Stimulated activated CD4-positive, alpha-beta T cell treated with anti-CD3 and anti-CD28 coated beads, Interleukin-4, amount 100 ng/mL, for 48 hours (primary cell): ENCODE data around the gene PAWR.
"Not testable (repeated sequence)": the region's sequence is repeated elsewhere in the genome, so short reads cannot be mapped to it uniquely, and the experiment has no call there.

ENCODE experiments used
- DNase-seq, 2 donors: peaks; one replicate each; pipeline ENCODE4 v3.0.0-alpha.2; 2020; ENCODE audit warnings: low read depth in 2 of 2

The PAWR gene

DNA sequence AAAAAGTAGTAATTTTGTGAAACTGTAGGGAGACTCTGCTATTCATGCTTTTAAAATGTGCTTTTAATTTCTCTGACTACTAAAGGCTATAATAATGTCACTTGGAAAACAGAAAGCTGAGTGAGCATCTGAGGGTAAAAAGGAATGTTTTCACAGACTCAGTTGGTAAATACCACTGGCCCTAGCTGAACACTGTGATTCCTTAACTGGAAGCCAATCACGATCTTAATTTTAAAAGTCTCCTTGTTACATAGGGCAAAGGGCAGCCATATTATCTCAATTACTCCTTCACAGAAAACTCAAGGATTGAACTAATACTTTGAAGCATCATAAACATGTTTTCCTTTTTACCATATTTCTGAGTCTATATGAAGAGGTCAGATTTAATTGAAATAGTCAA lies 41.9 kb downstream of the PAWR start:
- DNase-seq, result no peak

DNA sequence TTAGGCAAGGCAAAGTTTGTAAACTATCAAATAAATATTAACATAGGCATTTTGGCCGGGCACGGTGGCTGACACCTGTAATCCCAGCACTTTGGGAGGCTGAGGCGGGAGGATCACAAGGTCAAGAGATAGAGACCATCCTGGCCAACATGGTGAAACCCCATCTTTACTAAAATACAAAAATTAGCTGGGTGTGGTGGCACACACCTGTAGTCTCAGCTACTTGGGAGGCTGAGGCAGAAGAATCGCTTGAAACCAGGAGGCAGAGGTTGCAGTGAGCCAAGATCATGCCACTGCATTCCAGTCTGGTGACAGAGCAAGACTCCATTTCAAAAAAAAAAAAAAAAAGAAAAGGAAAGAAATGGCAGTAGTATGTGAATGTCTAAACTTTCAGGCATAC lies 43.9 kb downstream of the PAWR start:
- DNase-seq, result not testable (repeated sequence)

DNA sequence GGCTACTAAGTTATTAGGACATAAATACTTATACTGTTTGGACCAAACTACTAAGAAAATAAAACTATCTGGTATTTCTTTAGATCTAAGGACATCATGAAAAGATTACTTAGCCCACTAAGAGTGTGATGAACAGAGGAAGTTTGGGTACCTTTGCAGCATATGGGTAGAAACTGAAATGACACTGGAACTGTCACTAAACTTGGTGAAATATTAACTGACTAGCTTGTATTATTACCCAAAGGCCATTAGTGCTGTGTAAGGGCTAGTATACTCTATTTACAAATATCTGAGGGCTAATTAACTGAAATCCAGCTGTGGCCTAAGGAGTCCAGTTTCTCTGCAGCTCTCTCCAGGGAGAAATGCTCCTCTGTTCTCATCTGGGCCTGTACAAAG lies 45.5 kb downstream of the PAWR start:
- no peak for DNase-seq

DNA sequence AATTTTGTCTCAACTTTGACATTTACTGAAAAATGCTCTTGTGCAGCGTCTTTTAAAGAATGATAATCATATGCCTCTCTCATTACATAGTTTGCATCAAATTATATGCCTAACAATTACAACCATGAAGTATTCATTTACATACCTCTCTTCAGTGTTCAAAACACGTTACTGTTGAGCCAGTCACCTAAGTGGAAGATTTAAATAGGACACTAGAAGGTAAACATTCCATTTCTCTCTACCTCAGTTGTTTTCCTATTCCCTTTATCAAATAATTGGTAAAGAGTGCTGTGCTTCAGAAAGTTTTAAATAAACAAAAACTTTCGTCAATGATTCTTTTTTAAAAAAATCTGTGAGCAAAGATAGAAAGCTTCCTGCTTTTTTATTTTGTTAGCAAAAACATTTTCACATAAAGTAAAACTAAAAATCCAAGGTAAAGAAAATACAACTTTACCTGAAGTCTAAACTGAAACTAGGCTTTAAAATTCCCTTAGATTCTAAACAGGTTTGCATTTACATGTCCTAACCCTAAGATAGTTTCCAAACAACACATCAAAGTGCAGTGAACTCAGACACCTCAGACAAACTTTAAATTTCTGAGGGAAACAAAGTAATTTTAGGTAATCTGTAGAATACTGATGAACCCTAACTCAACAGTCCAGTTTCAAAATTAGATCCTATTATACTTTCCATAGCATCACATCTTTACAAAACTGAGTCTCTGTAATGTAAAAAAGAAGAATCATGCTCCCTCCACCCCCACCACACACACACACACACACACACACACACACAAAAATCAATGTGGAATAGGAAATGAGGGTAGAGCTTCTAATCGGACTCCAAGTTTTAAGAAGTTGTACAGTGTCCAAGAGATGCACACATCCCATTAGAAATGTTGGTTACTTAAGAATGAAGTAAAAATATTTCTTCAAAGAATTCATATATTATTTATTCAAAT lies 46.2 kb downstream of the PAWR start:
- DNase-seq, result no peak

DNA sequence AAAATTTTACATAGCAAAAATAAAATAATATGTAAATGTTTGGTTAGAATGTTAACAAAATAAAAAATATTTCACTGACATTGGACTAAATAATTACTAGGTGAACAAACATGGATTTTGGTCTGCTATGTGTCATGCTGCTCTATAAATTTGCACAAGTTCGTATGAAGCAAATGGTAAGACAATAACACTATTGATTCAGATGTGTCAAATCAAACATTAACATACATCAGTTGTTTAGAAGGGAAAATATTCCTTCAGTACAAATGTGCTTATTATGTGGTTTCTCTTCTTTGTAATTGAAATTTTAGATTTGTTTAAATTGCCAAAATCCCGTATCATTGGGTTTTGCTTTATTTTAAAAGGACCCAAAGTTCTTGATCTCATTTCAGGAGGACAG lies 46.9 kb downstream of the PAWR start:
- no peak for DNase-seq

DNA sequence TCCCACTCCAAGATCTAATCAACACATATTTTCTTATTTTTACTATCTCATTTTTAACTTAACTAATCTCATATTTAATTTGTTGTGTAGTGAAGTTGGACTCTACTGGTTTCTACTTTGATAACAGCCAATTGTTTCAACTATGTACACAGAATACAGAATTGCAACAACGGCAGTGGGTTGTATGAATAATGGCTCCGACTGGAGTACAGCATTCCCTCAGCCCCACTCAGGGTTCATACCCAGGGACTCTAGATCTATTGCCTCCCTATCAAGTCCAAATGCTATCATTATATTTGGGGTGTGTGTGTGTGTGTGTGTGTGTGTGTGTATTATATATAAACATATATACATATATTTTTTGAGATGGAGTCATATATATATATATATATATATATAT lies 52.3 kb downstream of the PAWR start:
- no peak for DNase-seq

DNA sequence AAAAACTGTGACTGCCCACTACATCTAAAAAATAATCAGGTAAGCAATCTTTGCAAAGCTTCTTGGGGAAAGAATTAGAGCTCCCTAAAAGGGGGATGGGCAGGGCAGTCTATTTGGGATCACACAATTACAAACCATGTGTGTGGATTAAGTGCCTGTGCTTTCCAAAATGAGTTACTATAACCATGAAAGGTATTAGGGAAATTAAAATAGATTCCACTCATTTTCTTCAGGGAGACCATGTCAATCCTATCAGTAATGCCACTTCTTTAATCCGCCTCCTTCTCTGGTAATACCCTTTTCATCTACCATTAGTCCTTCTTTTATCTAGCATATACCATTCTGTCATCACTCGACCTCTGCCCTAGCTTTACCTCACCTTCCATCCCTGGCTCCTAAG lies 53.7 kb downstream of the PAWR start:
- DNase-seq, result no peak

DNA sequence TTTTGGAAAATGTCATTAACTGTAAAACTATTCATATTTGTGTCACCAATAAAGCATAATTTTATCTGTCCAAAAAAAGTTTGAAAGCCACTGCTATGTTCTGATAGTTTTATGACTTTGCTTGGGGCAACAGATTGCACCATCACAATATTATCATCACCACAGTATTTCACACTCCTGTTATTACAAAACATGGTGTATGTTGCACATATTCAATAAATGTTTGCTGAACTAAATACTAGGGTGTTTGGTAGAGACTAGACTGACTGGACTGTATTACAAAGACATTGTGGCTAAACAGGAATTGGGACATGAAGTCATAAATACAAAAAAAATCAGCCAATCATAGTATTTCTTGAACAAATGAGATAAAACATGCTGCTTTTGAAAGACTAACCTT lies 55.1 kb downstream of the PAWR start:
- no peak for DNase-seq

DNA sequence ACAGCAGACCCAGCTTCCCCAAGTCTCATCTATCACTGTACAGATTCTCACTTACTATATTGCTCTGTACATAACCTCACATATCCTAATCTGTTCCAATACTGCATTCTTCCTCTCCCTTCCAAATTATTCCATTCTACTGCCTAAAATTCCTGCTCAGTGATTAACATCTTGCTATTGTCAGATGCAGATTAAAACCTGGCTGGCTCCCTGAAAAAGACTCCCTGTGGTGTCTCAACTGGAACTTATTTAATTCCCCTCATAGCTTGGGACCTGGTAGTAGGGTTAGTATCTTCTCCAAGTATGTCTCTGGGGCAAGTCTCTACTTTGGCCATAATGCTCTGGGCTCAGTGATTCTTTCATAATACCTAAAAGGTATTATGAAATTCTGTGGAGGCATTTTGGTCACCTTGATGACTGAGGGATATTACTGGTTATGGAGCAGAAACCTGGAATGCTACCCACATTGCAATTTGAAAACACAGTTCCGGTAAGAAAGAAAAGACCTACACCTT lies 55.8 kb downstream of the PAWR start:
- DNase-seq, result no peak

DNA sequence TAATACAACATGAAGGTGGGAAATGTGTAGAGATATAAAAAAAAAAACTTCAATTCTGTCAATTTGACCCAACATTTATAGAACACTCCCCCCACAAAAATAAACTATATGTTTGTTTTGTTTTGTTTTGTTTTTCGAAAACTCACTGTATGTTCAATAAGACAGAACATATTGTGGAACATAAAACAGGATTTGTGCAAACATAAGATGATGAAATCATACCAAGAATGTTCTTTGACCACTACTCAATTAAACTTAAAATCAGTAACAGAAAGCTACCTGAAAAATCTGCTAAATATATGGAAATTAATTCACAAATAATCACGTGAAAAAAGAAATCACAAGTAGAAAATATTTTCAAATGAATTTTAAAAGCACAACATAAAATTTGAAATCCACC lies 61.2 kb downstream of the PAWR start:
- DNase-seq, result no peak

DNA sequence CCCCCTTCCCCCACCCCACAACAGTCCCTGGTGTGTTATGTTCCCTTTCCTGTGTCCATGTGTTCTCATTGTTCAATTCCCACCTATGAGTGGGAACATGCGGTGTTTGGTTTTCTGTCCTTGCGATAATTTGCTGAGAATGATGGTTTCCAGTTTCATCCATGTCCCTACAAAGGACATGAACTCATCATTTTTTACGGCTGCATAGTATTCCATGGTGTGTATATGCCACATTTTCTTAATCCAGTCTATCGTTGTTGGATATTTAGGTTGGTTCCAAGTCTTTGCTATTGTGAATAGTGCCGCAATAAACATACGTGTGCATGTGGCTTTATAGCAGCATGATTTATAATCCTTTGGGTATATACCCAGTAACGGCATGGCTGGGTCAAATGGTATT lies 64.0 kb downstream of the PAWR start:
- not testable (repeated sequence) for DNase-seq

DNA sequence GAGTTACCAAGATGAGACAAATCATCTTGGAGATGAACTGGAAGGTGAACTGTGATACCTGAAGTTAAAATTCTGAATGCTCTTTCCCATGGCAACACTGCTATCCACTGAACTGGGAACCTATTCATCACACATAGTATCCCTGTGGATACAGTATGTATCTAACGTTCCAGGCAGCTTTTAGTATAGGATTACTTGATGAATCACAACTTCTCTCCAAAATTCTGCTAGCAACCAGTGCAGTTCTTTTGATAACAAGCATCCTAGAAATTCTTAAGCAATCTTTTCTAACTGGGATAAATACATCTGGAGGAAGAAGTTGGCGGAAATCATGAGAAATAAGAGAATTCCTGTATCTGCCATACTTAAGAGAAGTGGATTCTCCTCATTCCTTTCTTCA lies 66.4 kb downstream of the PAWR start:
- no peak for DNase-seq

DNA sequence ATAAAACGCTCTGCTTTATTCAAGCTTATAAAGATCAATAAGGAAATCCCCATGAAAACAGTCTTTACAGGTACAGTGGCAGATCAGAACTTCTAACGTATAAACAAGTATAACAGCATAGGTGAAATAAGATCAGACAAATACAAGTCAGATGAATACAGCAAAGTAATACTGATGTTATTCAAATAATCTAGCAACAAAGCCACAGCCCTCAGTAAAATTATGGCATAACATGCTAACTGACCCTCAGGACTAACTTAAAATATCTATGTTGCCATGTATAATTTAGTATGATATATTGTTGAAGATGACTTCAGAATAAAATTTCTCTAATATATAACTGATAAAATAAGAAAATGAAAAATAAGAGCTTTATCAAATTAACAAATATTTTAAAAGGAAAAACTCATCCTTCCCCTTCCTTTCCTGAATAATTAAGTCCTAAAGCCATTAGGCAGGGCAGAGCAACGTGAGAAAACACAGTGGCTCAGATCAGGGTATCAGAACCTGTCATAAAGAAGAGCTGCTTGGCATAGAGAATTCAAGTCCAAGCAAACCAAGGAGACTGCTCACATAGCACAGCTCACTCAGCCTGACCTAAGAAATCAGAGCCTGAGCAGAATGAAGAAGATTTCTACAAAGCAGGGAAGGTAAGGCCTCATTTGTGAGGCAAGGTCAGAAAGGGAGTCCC lies 70.7 kb downstream of the PAWR start:
- no peak for DNase-seq

DNA sequence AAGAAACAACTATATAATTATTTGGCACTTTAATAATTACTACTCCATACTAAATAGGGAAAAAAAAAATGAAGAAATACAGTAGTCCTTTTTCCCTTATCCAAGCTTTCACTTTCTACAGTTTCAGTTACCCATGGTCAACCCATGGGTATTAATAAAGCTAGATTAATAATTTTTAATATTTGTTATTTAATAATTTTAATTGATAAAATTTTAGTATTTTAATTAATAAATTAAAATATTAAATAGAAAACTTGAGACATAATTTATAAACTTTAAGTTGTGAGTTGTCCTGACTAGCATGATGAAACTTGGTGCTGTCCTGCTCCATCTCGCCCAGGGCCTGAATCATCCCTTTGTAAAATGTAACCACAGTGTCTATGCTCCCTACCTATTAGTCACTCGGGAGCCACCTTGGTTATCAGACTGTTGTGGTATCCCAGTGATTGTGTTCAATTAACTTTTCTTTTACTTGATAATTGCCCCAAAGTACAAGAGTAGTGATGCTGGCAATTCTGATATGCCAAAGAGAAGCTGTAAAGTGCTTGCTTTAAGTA lies 71.8 kb downstream of the PAWR start:
- no peak for DNase-seq

DNA sequence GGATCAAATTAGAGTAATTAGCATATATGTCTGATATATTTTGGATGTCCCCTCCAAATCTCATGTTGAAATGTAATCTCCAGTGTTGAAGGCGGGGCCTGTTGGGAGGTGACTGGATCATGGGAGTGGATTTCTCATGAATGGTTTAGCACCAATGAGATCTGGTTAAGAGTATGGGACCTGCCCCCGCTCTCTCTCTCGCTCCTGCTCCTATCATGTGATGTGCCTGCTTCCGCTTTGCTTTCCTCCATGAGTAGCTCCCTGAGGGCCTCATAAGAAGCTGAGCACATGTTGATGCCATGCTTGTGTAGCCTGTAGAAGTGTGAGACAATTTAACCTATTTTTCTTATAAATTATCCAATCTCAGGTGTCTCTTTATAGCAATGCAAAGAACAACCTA lies 73.1 kb downstream of the PAWR start:
- DNase-seq, result no peak

DNA sequence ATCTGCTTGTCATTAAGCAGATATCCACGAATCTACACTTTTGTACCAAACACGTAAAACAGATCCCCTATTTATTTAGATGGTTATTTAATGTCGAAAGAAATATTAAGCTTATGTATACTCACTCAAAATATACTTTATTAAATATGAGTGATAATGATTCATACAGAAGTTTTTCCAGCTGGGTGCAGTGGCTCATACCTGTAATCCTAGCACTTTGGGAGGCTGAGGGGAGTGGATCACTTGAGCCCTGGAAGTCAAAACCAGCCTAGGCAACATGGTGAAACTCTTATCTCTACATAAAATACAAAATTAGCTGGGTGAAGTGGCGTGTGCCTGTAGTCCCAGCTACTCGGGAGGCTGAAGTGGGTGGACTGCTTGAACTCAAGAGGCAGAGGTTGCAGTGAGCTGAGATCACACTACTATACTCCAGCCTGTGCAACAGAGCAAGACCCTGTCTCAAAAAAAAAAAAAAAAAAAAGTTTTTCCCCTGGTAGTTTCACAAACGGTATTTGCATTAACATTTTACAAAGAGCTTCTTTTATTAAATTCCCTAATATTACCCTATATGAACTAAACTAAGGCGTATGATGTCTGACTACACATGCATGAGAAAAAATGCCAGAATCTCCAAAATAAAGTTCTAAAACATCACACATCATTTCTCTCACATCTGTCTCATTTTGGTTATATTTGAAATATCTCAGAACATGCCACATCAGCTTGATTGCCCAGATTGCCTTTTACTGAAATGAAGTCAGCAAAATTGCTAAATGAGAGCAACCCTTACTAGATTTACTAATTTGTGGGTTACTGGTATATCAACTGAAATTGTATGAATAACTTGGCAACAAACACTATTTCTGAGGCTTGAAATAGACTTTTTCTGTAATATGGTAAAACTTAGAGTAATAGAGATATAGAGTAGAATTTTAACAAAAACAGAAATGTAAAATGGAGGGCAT lies 74.9 kb downstream of the PAWR start:
- DNase-seq, result no peak

DNA sequence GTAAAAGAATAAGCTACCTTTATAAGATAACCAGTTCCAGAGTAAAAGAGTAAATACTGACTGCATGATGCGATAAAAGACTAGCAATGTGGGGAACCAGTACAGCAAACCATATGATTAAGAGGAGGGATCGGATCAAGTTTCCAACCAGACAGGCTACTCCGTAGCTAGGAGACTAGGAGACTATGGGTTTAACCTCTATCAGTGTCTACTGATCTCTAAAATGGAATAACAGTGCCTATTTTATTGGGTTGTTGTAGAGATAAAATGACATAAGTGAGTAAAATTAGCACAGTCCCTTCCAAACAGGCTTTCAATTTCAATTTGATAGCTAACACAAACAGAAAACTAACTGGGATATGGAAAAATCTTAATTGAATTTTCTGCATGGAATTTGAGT lies 76.0 kb downstream of the PAWR start:
- no peak for DNase-seq

DNA sequence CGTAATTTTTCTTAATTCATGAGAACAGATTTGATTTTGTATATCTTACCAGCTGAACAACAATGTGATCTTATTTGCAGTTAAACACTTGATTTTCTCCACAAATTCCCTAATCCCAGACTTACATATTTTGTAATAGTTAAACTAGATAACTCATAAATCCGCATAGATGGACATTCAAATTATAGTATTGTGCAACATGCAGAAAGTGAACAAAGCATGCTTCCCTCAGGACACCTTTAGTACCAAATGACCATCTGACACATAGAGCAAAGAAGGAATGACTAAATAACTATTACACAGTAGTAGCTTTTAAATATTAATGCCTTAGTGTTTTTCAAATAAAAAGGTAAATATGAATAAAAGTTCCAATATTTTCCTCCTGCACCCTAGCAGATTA lies 88.9 kb downstream of the PAWR start:
- no peak for DNase-seq

DNA sequence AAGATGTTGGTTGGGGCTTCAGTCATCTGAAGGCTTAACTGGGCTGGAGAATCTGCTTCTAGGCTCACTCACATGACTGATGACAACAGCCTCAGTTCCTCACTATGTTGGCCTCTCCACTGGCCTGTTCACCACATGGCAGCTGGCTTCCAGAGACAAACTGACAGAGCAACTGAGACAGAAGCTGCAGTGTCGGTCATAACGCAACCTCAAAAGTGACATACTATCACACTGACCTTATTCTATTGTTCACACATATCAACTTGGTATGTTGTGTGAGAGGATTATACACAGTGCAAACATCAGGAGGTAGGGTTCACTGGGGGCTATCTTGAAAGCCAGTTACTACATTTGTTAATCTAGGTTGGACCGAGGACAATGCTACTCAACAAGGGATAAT lies 92.9 kb downstream of the PAWR start:
- no peak for DNase-seq

DNA sequence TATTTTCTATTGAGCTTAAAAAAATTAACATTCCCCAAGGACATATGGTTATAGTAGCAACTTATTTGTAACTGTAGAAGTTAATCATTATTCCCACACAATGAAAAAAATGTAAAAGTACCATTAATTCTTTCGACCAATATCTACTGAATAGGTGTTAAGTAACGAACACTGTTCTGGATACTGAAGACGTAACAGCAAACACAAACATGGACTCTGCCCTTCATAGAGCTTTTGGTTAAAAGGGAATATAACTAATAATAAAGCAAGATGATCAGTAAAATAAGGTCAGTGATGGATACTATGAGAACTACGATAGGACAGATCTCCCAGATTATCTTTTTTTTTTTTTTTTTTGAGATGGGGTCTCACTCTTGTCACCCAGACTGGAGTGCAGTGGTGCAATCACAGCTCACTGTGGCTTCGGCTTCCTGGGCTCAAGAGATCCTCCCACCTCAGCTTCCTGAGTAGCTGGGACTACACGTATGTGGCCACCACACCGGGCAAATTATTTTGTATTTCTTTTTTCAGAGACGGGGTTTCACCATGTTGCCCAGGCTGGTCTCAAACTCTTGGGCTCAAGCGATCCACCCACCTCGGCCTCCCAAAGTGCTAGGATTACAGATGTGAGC lies 93.9 kb downstream of the PAWR start:
- DNase-seq, result no peak

DNA sequence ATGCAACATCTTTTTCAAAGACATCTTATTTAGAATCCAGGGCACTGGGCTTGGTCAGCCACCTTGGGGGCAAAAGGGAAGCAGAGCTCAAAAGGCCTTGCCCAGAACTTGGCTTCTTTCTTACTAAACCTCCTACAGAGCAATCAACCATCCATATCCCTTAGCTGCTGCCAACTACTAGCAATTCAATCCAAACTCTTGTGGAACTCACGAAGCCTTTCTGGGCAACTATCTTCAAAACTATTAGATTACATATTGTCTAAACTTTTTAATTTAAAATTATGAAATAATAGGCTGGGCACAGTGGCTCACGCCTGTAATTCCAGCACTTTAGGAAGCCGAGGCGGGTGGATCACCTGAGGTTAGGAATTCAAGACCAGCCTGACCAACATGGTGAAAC lies 95.5 kb downstream of the PAWR start:
- no peak for DNase-seq
